Epithelial cell of alveolus of lung (primary cell): Measurements from ENCODE around the gene CCDC188. TPM values are rescaled to one million over a fixed set of nuclear protein-coding genes. Genes with fewer than 3 reads are reported as not detected.

Source experiments
- total RNA-seq: library from RNA; depleted of rRNA; stranded (reverse); fragments of >200 nt; gene quantifications from 2 replicates; pipeline ENCODE4 v1.2.1, GENCODE V29; 2015

CCDC188 gene
- not detected in 2 replicates for total RNA-seq

GRCh38 chr22:20150381-20151275 is at the start of gene CCDC188:
Gene CCDC188, minus strand, starts transcription at chr22:20151055. Its CDS starts 69 bp downstream, at chr22:20150986.

GRCh38 chr22:20131597-20131858 is 19.3 kb downstream of the CCDC188 start, which contains the start of gene ZDHHC8:
Gene ZDHHC8, plus strand, starts transcription at chr22:20131804. Its CDS starts 144 bp downstream, at chr22:20131948.

DNA sequence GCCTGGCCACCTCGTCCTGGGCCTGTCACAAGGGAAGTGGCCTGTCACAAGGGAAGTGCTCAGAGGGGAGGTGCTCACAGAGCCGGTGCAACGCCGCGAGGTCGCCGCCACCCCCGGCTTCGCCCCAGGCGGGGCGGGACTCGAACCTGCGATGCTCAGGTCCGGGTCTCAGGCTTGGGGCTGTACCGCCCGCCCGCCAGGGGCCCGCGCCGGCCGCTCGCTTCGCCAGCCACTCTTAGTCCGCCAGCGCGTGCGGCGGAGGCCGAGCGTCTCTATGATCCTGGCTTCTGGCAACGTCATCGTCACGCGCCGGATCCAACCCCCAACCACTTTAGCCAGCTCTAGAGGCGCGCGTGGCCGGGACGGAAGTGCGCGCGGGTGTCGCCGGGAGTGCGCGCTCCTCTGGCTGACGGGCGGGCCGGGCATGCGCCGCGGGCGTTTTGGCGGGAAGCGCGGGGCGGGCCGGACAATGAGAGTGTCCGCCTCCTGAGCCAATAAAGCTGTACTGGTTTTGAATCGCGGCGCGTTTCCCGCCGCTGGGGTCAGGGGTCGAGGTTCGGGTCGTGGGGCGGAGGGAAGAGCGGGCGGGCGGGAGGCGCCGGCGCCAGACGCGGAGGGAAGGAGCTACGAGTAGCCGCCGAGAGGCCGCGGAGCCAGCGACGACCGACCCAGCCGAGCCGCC is 33.8 kb downstream of the CCDC188 start, which contains the start of gene TRMT2A:
TSS of gene TRMT2A (minus strand) at position 276 of the 682 bp plus-strand sequence. CDS start 320 bp downstream, outside the sequence.

GRCh38 chr22:20115691-20116375 is 35.0 kb downstream of the CCDC188 start, which contains the start of gene RANBP1:
Gene RANBP1, plus strand, starts transcription at chr22:20116104. Its CDS starts 81 bp downstream, at chr22:20116185.

Other genes with a start within 250 kb of the CCDC188 start
- gene COMT, start 209.3 kb downstream of the CCDC188 start, total RNA-seq = 279 and 286 TPM in 2 replicates
- 14.9 and 21.2 TPM in 2 replicates for gene TXNRD2, start 209.2 kb downstream of the CCDC188 start, total RNA-seq
- 8.8 and 13.3 TPM in 2 replicates for gene ARVCF, start 134.2 kb downstream of the CCDC188 start, total RNA-seq
- 19.1 and 20.1 TPM in 2 replicates for gene TANGO2, start 129.9 kb downstream of the CCDC188 start, total RNA-seq
- gene DGCR8, start 70.8 kb downstream of the CCDC188 start, total RNA-seq = 12.8 and 13.6 TPM in 2 replicates
- gene RANBP1, start 35.0 kb downstream of the CCDC188 start, total RNA-seq = 251 and 446 TPM in 2 replicates
- 31.0 and 34.6 TPM in 2 replicates for gene TRMT2A, start 33.8 kb downstream of the CCDC188 start, total RNA-seq
- gene ZDHHC8, start 19.3 kb downstream of the CCDC188 start, total RNA-seq = 13.8 and 33.9 TPM in 2 replicates
- gene RTN4R, start 117.3 kb upstream of the CCDC188 start, total RNA-seq = 0.32 and 0.91 TPM in 2 replicates
- gene DGCR6L, start 169.0 kb upstream of the CCDC188 start, total RNA-seq = 65.7 and 76.7 TPM in 2 replicates
- 14.4 and 33.1 TPM in 2 replicates for gene ZNF74, start 243.1 kb upstream of the CCDC188 start, total RNA-seq